ENCODE measurements around the gene HTR3B.
A peak's percentile ranks its signal among the peaks of the same experiment; 100 is the strongest.
"Not testable (repeated sequence)": the region's sequence is repeated elsewhere in the genome, so short reads cannot be mapped to it uniquely, and the experiment has no call there.

The HTR3B gene

DNA sequence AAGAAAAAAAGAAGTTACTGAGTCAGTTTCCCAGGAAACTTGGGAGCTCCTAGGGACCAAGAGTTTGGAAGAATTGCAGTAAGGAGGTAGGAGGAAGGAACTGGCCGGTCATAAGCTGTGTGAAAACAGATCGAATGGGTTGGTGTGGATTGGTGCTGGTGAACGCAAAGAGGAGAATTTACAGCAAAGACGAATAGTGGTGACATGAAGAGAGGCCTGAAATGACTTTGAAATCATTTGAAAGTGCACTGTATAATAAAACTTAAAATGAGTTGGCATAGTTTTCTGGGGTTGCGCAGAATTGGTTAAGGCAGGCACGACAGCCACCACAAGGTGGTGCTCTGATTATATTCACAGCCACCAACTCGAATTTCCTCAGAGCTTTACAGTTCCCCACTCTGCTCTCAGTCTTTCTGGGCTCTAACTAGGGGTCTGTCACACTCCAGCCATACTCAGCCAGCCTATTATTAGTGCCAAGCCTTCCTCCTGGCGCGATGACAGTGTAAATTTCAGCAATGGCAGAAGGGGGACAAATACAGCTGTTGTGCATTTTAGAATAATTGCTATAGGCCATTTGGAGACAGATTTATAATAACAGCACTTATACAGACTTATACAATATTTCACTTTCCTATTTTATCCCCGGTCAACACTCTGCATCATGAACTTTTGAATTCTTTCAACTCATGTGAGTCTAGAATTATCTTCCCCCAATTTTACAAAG is 8.3 kb upstream of the HTR3B start:
- Mint-ChIP-seq H3K4me1 (peaks cover 18% of the 10 kb centered on the region), H3K27ac (peak overlapping the region; percentile 21), H3K4me3 (no peak overlapping the region), H3K27me3 (no peaks in the 10 kb centered on the region), H3K36me3 (no peaks in the 10 kb centered on the region), H3K9me3 (no peaks in the 10 kb centered on the region)
- peak; percentile 81 for ATAC-seq (ENCODE audit: low read depth)
- peak; percentile 43 to 50 for DNase-seq (ENCODE audit: low spot score in 2 of 2)

DNA sequence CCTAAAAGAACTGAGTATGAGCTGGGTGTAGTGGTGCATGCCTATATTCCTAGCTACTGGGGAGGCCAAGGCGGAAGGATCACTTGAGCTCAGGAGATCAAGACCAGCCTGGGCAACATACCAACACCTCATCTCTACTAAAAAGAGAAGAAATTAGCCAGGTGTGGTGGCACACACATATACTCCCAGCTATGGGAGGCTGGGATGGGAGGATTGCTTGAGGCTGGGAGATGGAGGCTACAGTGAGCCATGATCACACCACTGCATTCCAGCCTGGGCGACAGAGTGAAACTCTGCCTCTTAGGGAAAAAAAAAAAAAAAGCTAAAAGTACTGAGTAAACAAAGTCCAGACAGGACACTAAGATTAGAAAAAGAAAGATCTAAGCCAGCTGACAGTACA is 3.5 kb upstream of the HTR3B start:
- Mint-ChIP-seq H3K27ac (no peak overlapping the region), H3K36me3 (no peaks in the 10 kb centered on the region), H3K27me3 (no peaks in the 10 kb centered on the region), H3K4me3 (no peak overlapping the region), H3K4me1 (peaks cover 12% of the 10 kb centered on the region), H3K9me3 (no peaks in the 10 kb centered on the region)
- ATAC-seq (ENCODE audit: low read depth) (no peak), DNase-seq (ENCODE audit: low spot score in 2 of 2) (no peak)

DNA sequence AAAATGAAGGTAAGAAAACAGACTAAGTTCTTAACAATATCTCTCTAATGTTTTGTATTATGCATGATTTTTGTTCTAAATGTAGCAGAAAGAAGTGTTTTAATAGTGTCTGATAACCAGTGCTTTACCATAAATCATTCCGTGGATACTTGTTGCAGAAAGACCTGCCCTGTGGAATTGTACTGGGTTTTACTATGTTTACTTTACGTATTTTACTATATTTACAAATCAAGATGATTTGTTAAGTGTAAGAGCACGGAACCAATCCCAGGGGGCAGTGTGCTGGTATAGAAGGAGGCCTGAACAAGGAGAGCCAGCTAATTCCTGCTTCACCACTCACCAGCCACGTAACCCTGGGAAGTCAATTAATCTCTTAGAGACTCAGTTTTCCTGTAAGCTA is 1.4 kb downstream of the HTR3B start:
- peaks cover 8% of the 10 kb centered on the region for H3K4me1 Mint-ChIP-seq
- no peaks in the 10 kb centered on the region for H3K9me3 Mint-ChIP-seq
- no peaks in the 10 kb centered on the region for H3K36me3 Mint-ChIP-seq
- no peak for DNase-seq (ENCODE audit: low spot score in 2 of 2)
- no peak overlapping the region for H3K4me3 Mint-ChIP-seq
- no peak overlapping the region for H3K27ac Mint-ChIP-seq
- no peaks in the 10 kb centered on the region for H3K27me3 Mint-ChIP-seq
- ATAC-seq (ENCODE audit: low read depth): no peak

DNA sequence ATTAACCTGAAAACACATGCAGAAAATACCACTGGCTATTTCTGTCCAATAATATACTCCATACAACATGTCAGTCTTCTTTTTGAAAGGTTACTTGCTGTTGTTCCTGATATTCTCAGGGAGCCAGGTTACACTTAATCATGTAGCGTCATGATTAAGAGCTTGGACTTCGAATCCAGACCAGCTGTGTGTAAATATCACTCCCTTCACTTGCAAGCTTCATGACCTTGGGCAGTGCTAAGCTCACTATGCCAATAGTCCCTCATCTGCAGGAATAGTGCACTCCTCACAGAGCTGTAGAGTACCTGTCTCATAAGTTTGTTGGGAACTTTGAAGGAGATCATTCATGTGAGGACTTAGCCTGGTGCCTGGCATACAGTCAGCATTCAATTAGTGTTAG is 1.9 kb downstream of the HTR3B start:
- no peak overlapping the region for H3K27ac Mint-ChIP-seq
- no peaks in the 10 kb centered on the region for H3K36me3 Mint-ChIP-seq

DNA sequence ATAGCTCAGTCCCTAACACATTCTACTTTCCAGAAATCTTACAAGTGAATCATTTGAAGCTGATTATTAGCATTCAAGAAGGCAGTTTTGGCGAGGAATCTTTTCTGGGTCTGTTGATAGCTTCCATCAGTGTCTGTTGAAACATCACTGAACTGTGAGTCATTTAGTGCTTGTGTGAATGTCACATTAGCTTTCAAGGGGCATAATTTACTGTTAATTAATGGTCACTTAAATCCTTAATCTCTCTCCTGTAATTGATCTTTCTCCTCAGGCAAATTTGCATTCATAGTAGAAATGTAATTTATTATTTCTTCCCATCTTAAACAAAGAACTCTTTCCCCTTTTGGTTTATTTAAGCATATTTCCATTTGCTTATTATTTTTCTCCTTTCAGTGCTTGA is 2.6 kb downstream of the HTR3B start:
- Mint-ChIP-seq H3K36me3 (no peaks in the 10 kb centered on the region), H3K9me3 (no peaks in the 10 kb centered on the region), H3K27ac (peak overlapping the region; percentile 39), H3K4me3 (no peak overlapping the region), H3K4me1 (peaks cover 8% of the 10 kb centered on the region), H3K27me3 (peaks cover 2% of the 10 kb centered on the region)
- ATAC-seq (ENCODE audit: low read depth) (no peak), DNase-seq (ENCODE audit: low spot score in 2 of 2) (no peak)

More for the DNA sequence above, 1.9 kb downstream of the HTR3B start:
- peaks cover 8% of the 10 kb centered on the region for H3K4me1 Mint-ChIP-seq
- ATAC-seq (ENCODE audit: low read depth) (no peak), DNase-seq (ENCODE audit: low spot score in 2 of 2) (no peak)
- no peaks in the 10 kb centered on the region for H3K27me3 Mint-ChIP-seq
- H3K4me3 Mint-ChIP-seq: no peak overlapping the region
- H3K9me3 Mint-ChIP-seq: no peaks in the 10 kb centered on the region

DNA sequence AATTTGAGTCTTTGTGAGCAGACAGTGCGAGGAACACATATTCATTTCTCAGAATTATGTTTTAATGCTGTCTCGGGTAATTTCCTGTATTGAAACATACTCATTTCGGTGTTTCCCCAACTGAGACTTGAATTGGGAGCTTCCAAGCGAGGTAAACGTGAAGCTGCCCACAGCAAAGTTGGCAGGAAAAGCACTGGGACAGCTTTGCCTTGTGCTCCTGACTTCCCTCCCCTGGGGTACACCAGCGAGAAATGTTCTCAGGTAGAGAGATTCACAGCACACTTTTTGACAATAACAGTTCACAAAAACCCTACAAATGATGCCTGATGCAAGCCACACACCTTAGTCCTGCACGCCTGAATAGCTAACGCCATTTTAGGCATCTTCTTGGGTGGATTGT is 3.1 kb downstream of the HTR3B start:
- Mint-ChIP-seq H3K4me1 (peaks cover 8% of the 10 kb centered on the region), H3K36me3 (no peaks in the 10 kb centered on the region), H3K9me3 (no peaks in the 10 kb centered on the region), H3K27ac (peak overlapping the region; percentile 39), H3K4me3 (peak overlapping the region; percentile 28), H3K27me3 (peaks cover 2% of the 10 kb centered on the region)
- ATAC-seq (ENCODE audit: low read depth) (no peak), DNase-seq (ENCODE audit: low spot score in 2 of 2) (no peak)

DNA sequence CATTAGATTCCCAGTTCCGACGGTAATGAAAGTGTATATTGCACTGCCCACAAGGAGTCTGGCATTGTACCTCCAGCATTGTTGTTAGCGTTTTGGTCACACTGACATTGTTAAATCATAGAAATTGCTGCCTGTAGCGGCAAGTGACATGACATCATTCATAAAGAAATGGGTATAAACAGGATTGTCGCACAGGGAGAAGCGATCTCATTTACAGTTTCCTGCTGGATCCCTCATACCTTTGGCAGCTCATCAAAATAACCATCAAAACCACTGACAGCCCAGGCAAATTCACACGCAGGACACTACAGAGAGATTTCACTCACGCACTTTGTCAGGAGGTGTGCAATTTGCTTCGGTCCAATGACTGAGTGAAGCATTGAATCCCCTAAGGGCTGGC is 3.5 kb downstream of the HTR3B start:
- DNase-seq (ENCODE audit: low spot score in 2 of 2) (no peak), ATAC-seq (ENCODE audit: low read depth) (peak; percentile 56)
- Mint-ChIP-seq H3K9me3 (no peaks in the 10 kb centered on the region), H3K27me3 (peaks cover 2% of the 10 kb centered on the region), H3K4me1 (peaks cover 8% of the 10 kb centered on the region), H3K36me3 (no peaks in the 10 kb centered on the region), H3K4me3 (peak overlapping the region; percentile 28), H3K27ac (peak overlapping the region; percentile 39)

DNA sequence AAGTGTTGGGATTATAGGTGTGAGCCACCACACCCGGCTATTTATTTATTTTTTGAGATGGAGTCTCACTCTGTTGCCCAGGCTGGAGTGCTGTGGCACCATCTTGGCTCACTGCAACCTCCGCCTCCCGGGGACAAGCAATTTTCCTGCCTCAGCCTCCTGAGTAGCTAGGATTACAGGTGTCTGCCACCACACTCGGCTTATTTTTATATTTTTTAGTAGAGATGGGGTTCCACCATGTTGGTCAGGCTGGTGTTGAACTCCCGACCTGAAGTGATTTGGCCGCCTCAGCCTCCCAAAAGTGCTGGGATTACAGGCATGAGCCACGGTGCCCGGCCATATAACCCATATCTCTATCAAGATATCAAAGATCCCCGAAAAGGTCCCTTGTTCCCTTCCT is 6.9 kb downstream of the HTR3B start:
- not testable (repeated sequence) for H3K9me3 Mint-ChIP-seq

DNA sequence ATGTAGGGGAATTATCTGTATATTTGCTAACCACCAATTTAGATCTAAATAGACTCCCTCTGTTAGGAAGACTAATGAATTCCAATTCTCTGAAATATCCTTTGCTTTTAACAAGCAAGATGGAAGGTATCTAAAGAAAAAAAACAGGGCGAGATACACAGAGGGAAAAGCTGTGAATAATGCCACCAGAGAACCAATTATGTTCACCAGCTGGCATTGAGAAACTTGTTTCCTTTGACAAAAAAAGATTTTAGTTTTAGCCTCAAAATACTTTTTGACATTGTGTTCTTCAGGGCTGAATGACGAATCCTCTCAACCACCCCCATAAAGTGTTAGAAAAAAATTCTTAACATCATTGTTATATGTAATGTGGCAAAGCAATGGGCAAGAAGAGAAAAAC is 19.0 kb downstream of the HTR3B start:
- Mint-ChIP-seq H3K27me3 (peaks cover 4% of the 10 kb centered on the region), H3K27ac (no peak overlapping the region), H3K4me1 (peaks cover 13% of the 10 kb centered on the region), H3K9me3 (no peaks in the 10 kb centered on the region), H3K4me3 (no peak overlapping the region), H3K36me3 (no peaks in the 10 kb centered on the region)
- ATAC-seq (ENCODE audit: low read depth): no peak
- no peak for DNase-seq (ENCODE audit: low spot score in 2 of 2)

More for the DNA sequence above, 6.9 kb downstream of the HTR3B start:
- H3K4me3 Mint-ChIP-seq; H3K4me1 Mint-ChIP-seq; H3K27ac Mint-ChIP-seq; ATAC-seq (ENCODE audit: low read depth); DNase-seq (ENCODE audit: low spot score in 2 of 2); H3K36me3 Mint-ChIP-seq; H3K27me3 Mint-ChIP-seq: not testable (repeated sequence)

DNA sequence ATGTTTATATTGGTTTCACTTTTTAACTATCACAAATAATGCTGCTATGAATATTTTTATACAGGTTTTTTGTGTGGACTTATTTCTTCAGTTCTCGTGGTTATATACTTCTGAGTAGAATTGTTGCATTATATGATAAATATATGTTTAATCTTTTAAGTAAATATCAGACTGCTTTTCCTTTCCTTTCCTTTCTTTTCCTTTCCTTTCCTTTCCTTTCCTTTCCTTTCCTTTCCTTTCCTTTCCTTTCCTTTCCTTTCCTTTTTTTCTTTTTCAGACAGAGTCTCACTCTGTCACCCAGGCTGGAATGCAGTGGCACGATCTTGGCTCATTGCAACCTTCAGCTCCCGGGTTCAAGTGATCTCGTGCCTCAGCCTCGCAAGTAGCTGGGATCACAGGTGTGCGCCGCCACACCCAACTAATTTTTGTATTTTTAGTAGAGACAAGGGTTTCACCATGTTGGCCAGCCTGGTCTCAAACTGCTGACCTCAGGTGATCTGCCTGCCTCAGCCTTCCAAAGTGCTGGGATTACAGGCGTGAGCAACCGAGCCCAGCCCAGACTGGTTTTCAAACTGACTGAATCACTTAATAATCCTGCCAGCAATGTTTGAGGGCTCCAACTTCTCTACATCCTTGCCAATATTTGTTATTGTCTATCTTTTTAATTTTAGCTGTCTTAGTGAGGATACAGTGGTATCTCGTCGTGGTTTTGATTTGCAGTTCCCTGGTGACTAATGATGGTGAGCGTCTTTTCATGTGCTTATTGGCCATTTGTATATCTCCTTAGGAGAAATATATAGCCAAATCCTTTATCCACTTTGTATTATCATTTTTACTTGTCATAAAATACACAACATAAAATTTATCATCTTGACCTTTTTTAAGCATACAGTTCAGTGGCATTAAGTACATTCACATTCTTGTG is 21.9 kb downstream of the HTR3B start:
- no peak for DNase-seq (ENCODE audit: low spot score in 2 of 2)
- peaks cover 13% of the 10 kb centered on the region for H3K4me1 Mint-ChIP-seq
- peak overlapping the region; percentile 2 for H3K4me3 Mint-ChIP-seq
- peak; percentile 45 for ATAC-seq (ENCODE audit: low read depth)
- no peaks in the 10 kb centered on the region for H3K36me3 Mint-ChIP-seq
- H3K27me3 Mint-ChIP-seq: peaks cover 1% of the 10 kb centered on the region
- peak overlapping the region; percentile 0 for H3K27ac Mint-ChIP-seq
- no peaks in the 10 kb centered on the region for H3K9me3 Mint-ChIP-seq

DNA sequence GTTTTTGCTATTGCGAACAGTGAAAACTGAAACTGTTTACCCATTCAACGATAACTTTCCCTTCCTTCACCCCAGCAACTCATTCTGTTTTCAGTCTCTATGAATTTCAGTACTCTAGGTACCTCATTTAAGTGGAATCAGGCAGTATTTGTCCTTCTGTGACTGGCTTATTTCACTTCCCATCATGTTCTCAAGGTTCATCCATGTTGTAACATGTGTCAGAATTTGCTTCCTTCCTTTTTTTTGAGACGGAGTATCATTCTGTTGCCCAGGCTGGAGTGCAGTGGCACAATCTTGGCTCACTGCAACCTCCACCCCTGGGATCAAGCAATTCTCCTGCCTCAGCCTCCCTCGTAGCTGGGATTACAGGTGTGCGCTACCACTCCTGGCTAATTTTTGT is 23.7 kb downstream of the HTR3B start:
- Mint-ChIP-seq H3K27ac (no peak overlapping the region), H3K4me3 (no peak overlapping the region), H3K27me3 (no peaks in the 10 kb centered on the region), H3K4me1 (peaks cover 13% of the 10 kb centered on the region), H3K9me3 (no peaks in the 10 kb centered on the region), H3K36me3 (no peaks in the 10 kb centered on the region)
- DNase-seq (ENCODE audit: low spot score in 2 of 2) (no peak), ATAC-seq (ENCODE audit: low read depth) (no peak)

DNA sequence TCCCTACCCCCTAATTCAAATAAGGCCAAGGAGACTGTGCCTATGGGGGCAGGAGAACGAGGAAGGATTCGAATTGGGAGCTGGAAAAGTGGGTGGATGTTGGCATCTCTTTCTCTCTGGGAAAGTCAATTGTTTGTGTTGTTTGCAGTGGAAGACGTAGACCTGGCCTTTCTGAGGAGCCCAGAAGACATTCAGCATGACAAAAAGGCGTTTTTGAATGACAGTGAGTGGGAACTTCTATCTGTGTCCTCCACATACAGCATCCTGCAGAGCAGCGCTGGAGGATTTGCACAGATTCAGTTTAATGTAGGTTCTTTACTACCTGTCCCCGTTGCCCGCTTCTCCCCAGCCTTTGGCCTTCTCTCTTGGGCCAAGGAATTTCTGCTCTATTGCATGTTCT is 28.2 kb downstream of the HTR3B start:
- peaks cover 2% of the 10 kb centered on the region for H3K27me3 Mint-ChIP-seq
- no peak overlapping the region for H3K27ac Mint-ChIP-seq
- H3K4me3 Mint-ChIP-seq: no peak overlapping the region
- peaks cover 15% of the 10 kb centered on the region for H3K4me1 Mint-ChIP-seq
- DNase-seq (ENCODE audit: low spot score in 2 of 2) (no peak), ATAC-seq (ENCODE audit: low read depth) (no peak)
- H3K36me3 Mint-ChIP-seq: no peaks in the 10 kb centered on the region
- H3K9me3 Mint-ChIP-seq: no peaks in the 10 kb centered on the region

DNA sequence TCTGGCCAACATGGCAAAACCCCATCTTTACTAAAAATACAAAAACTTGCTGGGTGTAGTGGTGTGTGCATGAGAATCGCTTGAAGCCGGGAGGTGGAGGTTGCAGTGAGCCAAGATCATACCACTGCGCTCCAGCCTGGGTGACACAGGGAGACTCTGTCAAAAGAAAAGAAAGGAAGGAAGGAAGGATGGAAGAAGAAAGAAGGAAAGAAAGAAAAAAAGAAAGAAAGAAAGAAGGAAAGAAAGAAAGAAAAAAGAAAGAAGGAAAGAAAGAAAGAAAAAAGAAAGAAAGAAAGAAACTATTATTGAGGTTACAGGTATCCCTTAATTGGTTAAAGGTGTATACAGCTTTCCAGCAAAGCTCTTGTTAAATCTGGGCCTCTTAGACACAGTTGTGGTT is 29.6 kb downstream of the HTR3B start:
- DNase-seq (ENCODE audit: low spot score in 2 of 2); H3K9me3 Mint-ChIP-seq; H3K27me3 Mint-ChIP-seq; ATAC-seq (ENCODE audit: low read depth); H3K4me3 Mint-ChIP-seq; H3K36me3 Mint-ChIP-seq: not testable (repeated sequence)
- H3K4me1 Mint-ChIP-seq: peaks cover 12% of the 10 kb centered on the region
- peak overlapping the region; percentile 74 for H3K27ac Mint-ChIP-seq

DNA sequence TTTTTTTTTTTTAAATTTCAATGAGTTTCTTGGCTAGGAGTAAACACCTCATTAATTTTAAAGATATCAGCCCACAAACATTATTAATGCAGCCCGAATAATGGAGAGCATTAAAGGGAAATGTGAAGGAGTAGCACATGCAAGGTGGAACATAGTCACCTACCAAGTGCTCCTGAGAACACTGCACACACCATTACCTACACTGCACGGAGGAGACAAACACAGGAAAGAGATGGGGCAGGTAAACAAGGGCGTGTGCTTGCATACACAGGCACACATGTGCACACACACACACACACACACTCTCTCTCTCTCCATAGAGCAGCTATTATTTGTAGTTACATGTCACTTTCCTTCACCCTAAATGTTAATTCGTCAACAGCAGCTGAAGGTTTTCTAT is 30.2 kb downstream of the HTR3B start:
- no peaks in the 10 kb centered on the region for H3K9me3 Mint-ChIP-seq
- H3K36me3 Mint-ChIP-seq: no peaks in the 10 kb centered on the region
- H3K27ac Mint-ChIP-seq: peak overlapping the region; percentile 32
- no peak overlapping the region for H3K4me3 Mint-ChIP-seq
- ATAC-seq (ENCODE audit: low read depth) (no peak), DNase-seq (ENCODE audit: low spot score in 2 of 2) (no peak)
- peaks cover 2% of the 10 kb centered on the region for H3K27me3 Mint-ChIP-seq
- H3K4me1 Mint-ChIP-seq: peaks cover 12% of the 10 kb centered on the region

All from memory B cell (primary cell).